H7 (cell line): Measurements from ENCODE around the gene MBLAC1. TPM values are rescaled to one million over a fixed set of nuclear protein-coding genes. Genes with fewer than 3 reads are reported as not detected.
A peak's percentile ranks its signal among the peaks of the same experiment; 100 is the strongest.

ENCODE experiments used
- DNase-seq: peaks from one replicate; pipeline ENCODE4 v3.0.0; 2012
- H3K27me3 ChIP-seq: 2 replicates; pipeline ENCODE4 v1.6.0; 2011; ENCODE audit warnings: mild to moderate bottlenecking, low read length; ENCODE audit not compliant: control insufficient read depth, insufficient read depth
- H3K36me3 ChIP-seq: replicated peaks from 2 replicates; pipeline ENCODE4 v1.5.1; 2011; ENCODE audit warnings: low read length; ENCODE audit not compliant: control insufficient read depth, insufficient read depth
- H3K4me3 ChIP-seq: 2 replicates; pipeline ENCODE4 v1.5.1; 2011; ENCODE audit warnings: low read depth, mild to moderate bottlenecking, control low read depth, low read length, moderate library complexity; ENCODE audit not compliant: insufficient read depth
- total RNA-seq: library from RNA; depleted of rRNA; stranded (reverse); fragments of >200 nt; shearing (Covaris generic); gene quantifications from 2 replicates; pipeline ENCODE4 v1.2.3, GENCODE V29; 2014; rRNA removed

MBLAC1 gene
- total RNA-seq, 1 experiment from 2014 or later = 3.5 TPM

DNA sequence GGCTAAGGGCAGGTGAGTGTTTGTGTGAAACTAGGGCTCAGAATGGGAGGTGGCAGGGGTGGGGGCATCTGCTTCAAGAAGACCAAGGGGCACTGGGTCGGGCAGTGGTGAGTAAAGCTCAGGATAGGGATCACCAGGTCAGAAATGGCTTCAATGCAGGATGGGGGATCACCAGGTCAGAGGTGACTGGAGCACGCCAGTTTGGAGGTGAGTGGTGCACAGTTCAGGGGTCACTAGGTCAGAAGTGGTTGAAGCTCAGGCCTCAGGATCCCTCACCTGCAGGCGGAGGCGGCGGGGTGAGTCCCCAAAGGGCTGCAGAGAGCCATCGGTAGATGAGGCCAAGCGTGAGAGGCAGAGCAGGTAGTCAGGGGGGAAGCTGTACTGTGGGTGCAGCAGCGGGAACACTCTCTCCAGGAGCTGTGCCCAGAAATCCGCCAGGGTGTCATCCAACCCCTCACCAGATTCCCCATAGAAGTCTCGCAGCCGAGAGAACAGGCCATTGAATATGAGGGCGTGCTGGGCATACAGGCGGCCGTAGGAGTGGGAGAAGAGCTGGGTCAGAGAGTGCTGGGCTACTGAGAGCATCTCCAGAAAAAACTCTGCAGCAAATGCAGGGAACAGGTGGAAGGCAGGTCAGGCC lies 48.6 kb downstream of the MBLAC1 start:
- DNase-seq = peak; percentile 10
- peaks cover 19% of the 10 kb centered on the region for H3K27me3 ChIP-seq
- H3K36me3 ChIP-seq = peaks cover 10% of the 10 kb centered on the region
- H3K4me3 ChIP-seq = no peak overlapping the region

- Histone ChIP-seq H3K36me3 (peaks cover 10% of the 10 kb centered on the region), H3K27me3 (peaks cover 14% of the 10 kb centered on the region), H3K4me3 (peak overlapping the region; percentile 95)
- peak; percentile 50 for DNase-seq
Measured at GRCh38 chr7:100176096-100177044, 49.6 kb downstream of the MBLAC1 start.

GRCh38 chr7:100177045-100178001 lies 50.6 kb downstream of the MBLAC1 start, which contains the start of the genes GPC2 and STAG3:
Gene GPC2 (minus strand): TSS chr7:100177381. CDS start chr7:100177199, 182 bp downstream.
Gene STAG3 (plus strand): TSS chr7:100177918. CDS start chr7:100180557, 2,639 bp downstream.
- peak; percentile 99 for DNase-seq
- H3K27me3 ChIP-seq = peaks cover 8% of the 10 kb centered on the region
- peak within 1 kb of the TSS; percentile 95 for H3K4me3 ChIP-seq
- H3K36me3 ChIP-seq = peaks cover 10% of the 10 kb centered on the region

Other genes starting within 250 kb of the MBLAC1 start
- gene OR2AE1, start 249.9 kb upstream of the MBLAC1 start, total RNA-seq = not detected in 2 replicates
- 0.28 TPM in 1 of 2 replicates, not detected in the other for gene TRIM4, start 207.4 kb upstream of the MBLAC1 start, total RNA-seq
- 0.10 and 0.37 TPM in 2 replicates for gene GJC3, start 197.3 kb upstream of the MBLAC1 start, total RNA-seq
- not detected in 2 replicates for gene AZGP1, start 150.9 kb upstream of the MBLAC1 start, total RNA-seq
- 9.0 and 17.0 TPM in 2 replicates for gene ZKSCAN1, start 111.4 kb upstream of the MBLAC1 start, total RNA-seq
- 27.2 and 32.9 TPM in 2 replicates for gene ZSCAN21, start 77.2 kb upstream of the MBLAC1 start, total RNA-seq
- gene ZNF3, start 45.2 kb upstream of the MBLAC1 start, total RNA-seq = 40.8 and 51.0 TPM in 2 replicates
- gene COPS6, start 38.0 kb upstream of the MBLAC1 start, total RNA-seq = 51.8 and 59.6 TPM in 2 replicates
- gene MCM7, start 25.6 kb upstream of the MBLAC1 start, total RNA-seq = 363 and 383 TPM in 2 replicates
- 15.1 and 23.3 TPM in 2 replicates for gene AP4M1, start 25.3 kb upstream of the MBLAC1 start, total RNA-seq
- gene TAF6, start 7.6 kb upstream of the MBLAC1 start, total RNA-seq = 104 and 106 TPM in 2 replicates
- 12.2 and 17.1 TPM in 2 replicates for gene CNPY4, start 7.3 kb upstream of the MBLAC1 start, total RNA-seq
- gene LAMTOR4, start 22.0 kb downstream of the MBLAC1 start, total RNA-seq = 143 and 165 TPM in 2 replicates
- 13.6 and 14.8 TPM in 2 replicates for gene TRAPPC14, start 31.8 kb downstream of the MBLAC1 start, total RNA-seq
- gene GAL3ST4, start 41.6 kb downstream of the MBLAC1 start, total RNA-seq = 0.73 and 3.1 TPM in 2 replicates
- gene GPC2, start 50.4 kb downstream of the MBLAC1 start, total RNA-seq = 39.1 and 65.8 TPM in 2 replicates
- gene STAG3, start 51.0 kb downstream of the MBLAC1 start, total RNA-seq = 2.4 and 10.3 TPM in 2 replicates
- 0.11 TPM in 1 of 2 replicates, not detected in the other for gene PVRIG, start 93.0 kb downstream of the MBLAC1 start, total RNA-seq
- not detected in 2 replicates for gene SPDYE3, start 180.7 kb downstream of the MBLAC1 start, total RNA-seq
- 18.6 and 25.6 TPM in 2 replicates for gene PILRB, start 231.2 kb downstream of the MBLAC1 start, total RNA-seq
- 0.28 and 1.6 TPM in 2 replicates for gene PILRA, start 246.5 kb downstream of the MBLAC1 start, total RNA-seq